GM12801 (cell line): ENCODE measurements around the gene TULP4.

Experiments
- TF ChIP-seq, protein P1 (sequence below): IDR thresholded peaks from one replicate; pipeline ENCODE4 v1.5.1; 2011; ENCODE audit warnings: control low read depth; ENCODE audit not compliant: insufficient read length; ENCODE audit errors: extremely low read depth

Gene TULP4

DNA sequence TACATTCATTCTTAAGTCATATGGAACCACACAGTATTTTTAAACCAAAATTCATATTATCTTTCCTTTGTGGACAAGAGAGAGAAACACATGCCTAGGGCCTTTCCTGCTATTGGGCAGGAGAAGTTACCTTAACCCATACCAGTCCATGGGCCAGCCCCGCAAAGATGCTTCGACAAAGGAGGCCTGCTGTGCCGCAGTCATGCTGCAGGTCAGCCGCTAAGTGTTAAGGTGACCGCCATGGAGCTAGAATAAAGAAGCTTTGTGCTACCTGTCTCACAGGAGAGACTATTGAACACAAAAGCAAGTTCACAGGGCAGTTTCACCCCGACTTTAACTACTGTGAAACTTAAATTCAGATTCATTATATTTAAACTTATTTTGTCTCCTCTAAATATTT, 185.4 kb downstream of the TULP4 start:
- TF ChIP-seq, protein P1, sequence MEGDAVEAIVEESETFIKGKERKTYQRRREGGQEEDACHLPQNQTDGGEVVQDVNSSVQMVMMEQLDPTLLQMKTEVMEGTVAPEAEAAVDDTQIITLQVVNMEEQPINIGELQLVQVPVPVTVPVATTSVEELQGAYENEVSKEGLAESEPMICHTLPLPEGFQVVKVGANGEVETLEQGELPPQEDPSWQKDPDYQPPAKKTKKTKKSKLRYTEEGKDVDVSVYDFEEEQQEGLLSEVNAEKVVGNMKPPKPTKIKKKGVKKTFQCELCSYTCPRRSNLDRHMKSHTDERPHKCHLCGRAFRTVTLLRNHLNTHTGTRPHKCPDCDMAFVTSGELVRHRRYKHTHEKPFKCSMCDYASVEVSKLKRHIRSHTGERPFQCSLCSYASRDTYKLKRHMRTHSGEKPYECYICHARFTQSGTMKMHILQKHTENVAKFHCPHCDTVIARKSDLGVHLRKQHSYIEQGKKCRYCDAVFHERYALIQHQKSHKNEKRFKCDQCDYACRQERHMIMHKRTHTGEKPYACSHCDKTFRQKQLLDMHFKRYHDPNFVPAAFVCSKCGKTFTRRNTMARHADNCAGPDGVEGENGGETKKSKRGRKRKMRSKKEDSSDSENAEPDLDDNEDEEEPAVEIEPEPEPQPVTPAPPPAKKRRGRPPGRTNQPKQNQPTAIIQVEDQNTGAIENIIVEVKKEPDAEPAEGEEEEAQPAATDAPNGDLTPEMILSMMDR, result no peak

- TF ChIP-seq, protein P1, result no peak
Measured at GRCh38 chr6:158498362-158498761, 186.1 kb downstream of the TULP4 start.

- TF ChIP-seq, protein P1, result no peak
Measured at GRCh38 chr6:158499601-158500000, 187.3 kb downstream of the TULP4 start.

- TF ChIP-seq, protein P1, result no peak
Measured at GRCh38 chr6:158500016-158500735, 187.9 kb downstream of the TULP4 start.

DNA sequence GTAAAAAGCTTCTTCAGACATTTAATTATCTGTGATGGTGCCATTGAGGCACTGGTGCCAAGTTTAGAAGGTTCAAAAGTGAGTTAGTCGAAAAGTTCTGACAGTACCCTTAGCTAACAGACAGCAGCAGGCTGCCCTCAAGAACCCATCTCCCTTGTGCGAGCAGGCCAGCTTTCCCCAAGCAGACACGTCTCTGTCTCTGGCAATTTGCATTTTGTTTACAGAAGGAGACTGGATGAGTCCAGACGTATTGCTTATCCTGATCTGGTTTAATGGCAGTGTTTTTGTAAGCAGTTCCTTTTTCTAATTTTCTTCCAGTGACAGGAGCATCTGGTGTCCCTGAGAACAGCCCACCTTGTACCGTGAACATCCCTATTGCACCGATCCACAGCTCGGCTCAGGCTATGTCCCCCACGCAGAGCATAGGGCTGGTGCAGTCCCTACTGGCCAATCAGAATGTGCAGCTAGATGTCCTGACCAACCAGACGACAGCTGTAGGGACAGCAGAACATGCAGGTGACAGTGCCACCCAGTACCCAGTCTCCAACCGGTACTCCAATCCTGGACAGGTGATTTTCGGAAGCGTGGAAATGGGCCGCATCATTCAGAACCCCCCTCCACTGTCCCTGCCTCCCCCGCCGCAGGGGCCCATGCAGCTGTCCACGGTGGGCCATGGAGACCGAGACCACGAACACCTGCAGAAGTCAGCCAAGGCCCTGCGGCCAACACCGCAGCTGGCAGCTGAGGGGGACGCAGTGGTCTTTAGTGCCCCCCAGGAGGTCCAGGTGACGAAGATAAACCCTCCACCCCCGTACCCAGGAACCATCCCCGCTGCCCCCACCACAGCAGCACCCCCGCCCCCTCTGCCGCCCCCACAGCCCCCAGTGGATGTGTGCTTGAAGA, 189.3 kb downstream of the TULP4 start:
- TF ChIP-seq, protein P1, result no peak

- TF ChIP-seq, protein P1, result no peak
Measured at GRCh38 chr6:158502263-158502950, 190.1 kb downstream of the TULP4 start.

DNA sequence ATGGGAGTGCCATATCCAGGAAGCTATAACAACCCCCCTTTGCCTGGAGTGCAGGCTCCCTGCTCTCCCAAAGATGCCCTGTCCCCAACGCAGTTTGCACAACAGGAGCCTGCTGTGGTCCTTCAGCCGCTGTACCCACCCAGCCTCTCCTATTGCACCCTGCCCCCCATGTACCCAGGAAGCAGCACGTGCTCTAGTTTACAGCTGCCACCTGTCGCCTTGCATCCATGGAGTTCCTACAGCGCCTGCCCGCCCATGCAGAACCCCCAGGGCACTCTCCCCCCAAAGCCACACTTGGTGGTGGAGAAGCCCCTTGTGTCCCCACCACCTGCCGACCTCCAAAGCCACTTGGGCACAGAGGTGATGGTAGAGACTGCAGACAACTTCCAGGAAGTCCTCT, 191.0 kb downstream of the TULP4 start:
- TF ChIP-seq, protein P1, result no peak
